ENCODE results near the gene TPD52L1. TPM values are rescaled to one million over a fixed set of nuclear protein-coding genes. Genes with fewer than 3 reads are reported as not detected.

The TPD52L1 gene
- total and polyA plus RNA-seq, 10 of the 15 experiments (the other 5 are each of a cell fraction or from before 2014, with no cell fraction given): 0.03 to 2.6 (median 0.16) TPM; not detected in 3

- CTCF ChIA-PET: interaction anchor here (0.9 to 1.4 kb wide), 2 partner anchors 31 to 274 kb away, joined by 3 read pairs; no protein-coding TSS in a partner anchor
- TF ChIP-seq SMAD5 (IDR thresholded peaks at IDR 0.05; ENCODE audit: low read depth) (no peak), NBN (IDR thresholded peaks at IDR 0.05) (no peak), EGR1 (IDR thresholded peaks at IDR 0.05; ENCODE audit: borderline replicate concordance in 1 of 2, low read depth in 2 of 2, low read length in 2 of 2) (no peak), STAT1 (conservative IDR thresholded peaks at IDR 0.05) (no peak), PAX8 (IDR thresholded peaks at IDR 0.05) (no peak), RAD51 (IDR thresholded peaks at IDR 0.05) (no peak), BCL3 (IDR thresholded peaks at IDR 0.05; ENCODE audit: borderline replicate concordance, insufficient read depth, low read depth, low read length, poor library complexity, severe bottlenecking) (no peak), NRF1 (conservative IDR thresholded peaks at IDR 0.05; ENCODE audit: low read depth, low read length) (no peak), ASH2L (IDR thresholded peaks at IDR 0.05; ENCODE audit: borderline replicate concordance, low read depth) (no peak), DPF2 (IDR thresholded peaks at IDR 0.05) (no peak)
Measured at GRCh38 chr6:125144822-125145221, 8.8 kb upstream of the TPD52L1 start.

More at GRCh38 chr6:125144822-125145221, 8.8 kb upstream of the TPD52L1 start:
- no CpG with 5 or more reads among the region's 1 CpG for WGBS (ENCODE audit: insufficient coverage, insufficient replicate concordance, low lambda C conversion rate, missing lambda C conversion rate)
- SMC1A ChIA-PET (ENCODE audit: uncharacterized antibody, unreplicated experiment): no interaction called here
- Histone ChIP-seq H3K79me2 (ENCODE audit: control insufficient read depth, insufficient read depth, low read length) (no peaks in the 10 kb centered on the region), H3K36me3 (ENCODE audit: control insufficient read depth in 2 of 2, insufficient read depth in 2 of 2, low read length in 1 of 2) (no peaks in the 10 kb centered on the region), H3K4me2 (ENCODE audit: control insufficient read depth, insufficient read depth) (no peak overlapping the region), H3K4me3 (no peak overlapping the region), H3K4me1 (ENCODE audit: control insufficient read depth, insufficient read depth, low read length) (no peaks in the 10 kb centered on the region), H4K20me1 (ENCODE audit: control insufficient read depth, insufficient read depth) (no peaks in the 10 kb centered on the region), H3K9ac (ENCODE audit: control insufficient read depth, insufficient read depth, low read length) (no peak overlapping the region), H3K27me3 (replicated peaks in 1 of 2; ENCODE audit: control insufficient read depth in 2 of 2, insufficient read depth in 2 of 2, low read length in 1 of 2) (peaks cover 0 to 3% of the 10 kb centered on the region in 2 experiments; a peak in 1 of 4 replicates), H3K27ac (ENCODE audit: control insufficient read depth, insufficient read depth) (no peak overlapping the region), H2AFZ (ENCODE audit: control insufficient read depth, low read depth, low read length) (no peak overlapping the region), H3K9me3 (replicated peaks; ENCODE audit: control insufficient read depth, insufficient read depth, low read length) (no peaks in the 10 kb centered on the region)
- intact Hi-C loops (cut with micrococcal nuclease; ENCODE audit: unreplicated experiment) (no loop called here), in situ Hi-C loops (cut with MboI) (no loop called here)
- RAD21 ChIA-PET (ENCODE audit: unreplicated experiment): no interaction called here
- ATAC-seq (no peak), DNase-seq (ENCODE audit: low read depth, low spot score) (no peak), FAIRE-seq (no peak)
- no TSS peak for BruUV-seq (replicated peaks)
- POLR2A ChIA-PET: no interaction called here

Measured in GM12878 (cell line).